ENCODE measurements around the gene VPS35L.

- no peak for TF ChIP-seq SUZ12 (IDR thresholded peaks at IDR 0.05; ENCODE audit: extremely low read depth, insufficient read depth, insufficient read length)
- no peak for TF ChIP-seq ZNF274 (IDR thresholded peaks at IDR 0.05; ENCODE audit: low read depth, low read length)
Measured at GRCh38 chr16:19733551-19733950, 178.0 kb downstream of the VPS35L start.
